Central memory CD8-positive, alpha-beta T cell (primary cell): ENCODE measurements around the gene CASP3.
"Not testable (repeated sequence)": the region's sequence is repeated elsewhere in the genome, so short reads cannot be mapped to it uniquely, and the experiment has no call there.

Experiments used
- ATAC-seq: fragments of 150-1000 bp; cut with Tn5 transposase; replicated peaks from 2 replicates; pipeline ENCODE4 v1.10.0; 2022; ENCODE audit warnings: mild to moderate bottlenecking, moderate FRiP score, moderate number of reproducible peaks; ENCODE audit not compliant: poor library complexity, severe bottlenecking; ENCODE audit errors: extremely low read depth
- DNase-seq, 2 donors: peaks; one replicate each; pipeline ENCODE4 v3.0.0; 2021; ENCODE audit warnings: low spot score in 2 of 2
- H3K27ac Mint-ChIP-seq: one replicate; pipeline ENCODE4 v1.8.0; 2022; ENCODE audit warnings: low read depth, mild to moderate bottlenecking, moderate library complexity, mixed read lengths
- H3K27me3 Mint-ChIP-seq: one replicate; pipeline ENCODE4 v1.8.0; 2022; ENCODE audit warnings: mixed read lengths
- H3K36me3 Mint-ChIP-seq: one replicate; pipeline ENCODE4 v1.8.0; 2022; ENCODE audit warnings: mild to moderate bottlenecking, moderate library complexity, mixed read lengths; ENCODE audit not compliant: insufficient read depth
- H3K4me1 Mint-ChIP-seq: one replicate; pipeline ENCODE4 v1.8.0; 2022; ENCODE audit warnings: mixed read lengths
- H3K4me3 Mint-ChIP-seq: one replicate; pipeline ENCODE4 v1.8.0; 2022; ENCODE audit warnings: mild to moderate bottlenecking, moderate library complexity, mixed read lengths
- H3K9me3 Mint-ChIP-seq: one replicate; pipeline ENCODE4 v1.8.0; 2022; ENCODE audit warnings: mixed read lengths

Gene CASP3

DNA sequence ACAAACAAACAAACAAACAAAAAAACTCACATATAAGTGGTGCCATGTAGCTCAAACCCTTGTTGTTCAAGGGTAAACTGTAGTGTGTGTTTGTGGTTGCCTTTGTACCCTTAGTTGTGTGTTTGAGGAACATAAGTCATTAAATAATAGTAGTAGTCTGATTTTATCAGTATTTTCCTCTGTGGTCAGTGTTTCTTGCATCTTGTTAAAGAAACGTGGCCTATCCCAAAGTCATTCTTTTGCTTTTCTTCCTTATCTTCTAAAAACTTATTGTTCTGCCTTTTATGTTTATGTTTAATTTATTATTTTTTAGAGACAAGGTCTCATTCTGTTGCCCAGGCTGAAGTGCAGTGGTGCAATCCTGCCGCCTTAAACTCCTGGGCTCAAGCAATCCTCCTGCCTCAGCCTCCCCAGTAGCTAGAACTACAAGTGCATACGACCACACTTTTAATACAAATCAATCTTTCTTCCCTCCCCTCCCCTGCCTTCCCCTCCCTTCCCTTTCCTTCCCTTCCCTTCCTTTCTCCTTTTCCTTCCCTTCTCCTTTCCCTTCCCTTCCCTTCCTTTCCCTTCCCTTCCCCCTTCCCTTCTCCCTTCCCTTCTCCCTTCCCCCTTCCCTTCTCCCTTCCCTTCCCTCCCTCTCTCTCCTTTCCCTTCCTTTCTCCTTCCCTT lies 26.7 kb upstream of the CASP3 start:
- DNase-seq (no peak), ATAC-seq (no peak)
- Mint-ChIP-seq H3K9me3 (no peaks in the 10 kb centered on the region), H3K4me3 (no peak overlapping the region), H3K4me1 (no peaks in the 10 kb centered on the region), H3K36me3 (peaks cover 11% of the 10 kb centered on the region), H3K27me3 (no peaks in the 10 kb centered on the region), H3K27ac (no peak overlapping the region)

GRCh38 chr4:184675018-184675417 lies 25.8 kb upstream of the CASP3 start:
- no peak for ATAC-seq

GRCh38 chr4:184674011-184674410 lies 24.8 kb upstream of the CASP3 start:
- Mint-ChIP-seq H3K27ac (no peak overlapping the region), H3K36me3 (peaks cover 15% of the 10 kb centered on the region), H3K4me1 (peaks cover 12% of the 10 kb centered on the region), H3K4me3 (no peak overlapping the region), H3K27me3 (no peaks in the 10 kb centered on the region), H3K9me3 (no peaks in the 10 kb centered on the region)
- ATAC-seq (no peak), DNase-seq (no peak)

More at GRCh38 chr4:184675018-184675417, 25.8 kb upstream of the CASP3 start:
- H3K4me3 Mint-ChIP-seq, result no peak overlapping the region
- H3K9me3 Mint-ChIP-seq, result no peaks in the 10 kb centered on the region
- H3K36me3 Mint-ChIP-seq, result peaks cover 15% of the 10 kb centered on the region
- DNase-seq, result no peak
- H3K27ac Mint-ChIP-seq, result no peak overlapping the region
- H3K27me3 Mint-ChIP-seq, result no peaks in the 10 kb centered on the region
- peaks cover 2% of the 10 kb centered on the region for H3K4me1 Mint-ChIP-seq

- no peak for ATAC-seq
- Mint-ChIP-seq H3K4me1 (peaks cover 25% of the 10 kb centered on the region), H3K9me3 (no peaks in the 10 kb centered on the region), H3K27ac (no peak overlapping the region), H3K4me3 (no peak overlapping the region), H3K27me3 (no peaks in the 10 kb centered on the region), H3K36me3 (peaks cover 16% of the 10 kb centered on the region)
- DNase-seq, result no peak
Measured at GRCh38 chr4:184672741-184673140, 23.5 kb upstream of the CASP3 start.

GRCh38 chr4:184671101-184671500 lies 21.9 kb upstream of the CASP3 start:
- Mint-ChIP-seq H3K9me3 (no peaks in the 10 kb centered on the region), H3K4me1 (peaks cover 29% of the 10 kb centered on the region), H3K36me3 (peaks cover 18% of the 10 kb centered on the region), H3K4me3 (no peak overlapping the region), H3K27ac (no peak overlapping the region), H3K27me3 (no peaks in the 10 kb centered on the region)
- ATAC-seq (no peak), DNase-seq (no peak)

- H3K4me3 Mint-ChIP-seq, result peak overlapping the region; percentile 36
- ATAC-seq (no peak), DNase-seq (no peak)
- no peaks in the 10 kb centered on the region for H3K9me3 Mint-ChIP-seq
- peaks cover 16% of the 10 kb centered on the region for H3K36me3 Mint-ChIP-seq
- H3K27ac Mint-ChIP-seq, result peak overlapping the region; percentile 93
- H3K4me1 Mint-ChIP-seq, result peaks cover 29% of the 10 kb centered on the region
- no peaks in the 10 kb centered on the region for H3K27me3 Mint-ChIP-seq
Measured at GRCh38 chr4:184669251-184669650, 20.0 kb upstream of the CASP3 start.

- no peaks in the 10 kb centered on the region for H3K9me3 Mint-ChIP-seq
- H3K36me3 Mint-ChIP-seq, result peaks cover 13% of the 10 kb centered on the region
- H3K4me1 Mint-ChIP-seq, result peaks cover 29% of the 10 kb centered on the region
- peak overlapping the region; percentile 93 for H3K27ac Mint-ChIP-seq
- H3K27me3 Mint-ChIP-seq, result no peaks in the 10 kb centered on the region
- peak overlapping the region; percentile 36 for H3K4me3 Mint-ChIP-seq
- DNase-seq (no peak), ATAC-seq (peak; percentile 85)
Measured at GRCh38 chr4:184668511-184669114, 19.4 kb upstream of the CASP3 start.

GRCh38 chr4:184668096-184668495 lies 18.8 kb upstream of the CASP3 start:
- H3K27ac Mint-ChIP-seq, result peak overlapping the region; percentile 93
- H3K4me3 Mint-ChIP-seq, result peak overlapping the region; percentile 36

GRCh38 chr4:184666670-184667069 lies 17.4 kb upstream of the CASP3 start:
- DNase-seq, result no peak
- Mint-ChIP-seq H3K4me1 (peaks cover 29% of the 10 kb centered on the region), H3K27ac (no peak overlapping the region), H3K9me3 (no peaks in the 10 kb centered on the region), H3K36me3 (peaks cover 6% of the 10 kb centered on the region), H3K4me3 (no peak overlapping the region), H3K27me3 (no peaks in the 10 kb centered on the region)
- no peak for ATAC-seq

More at GRCh38 chr4:184668096-184668495, 18.8 kb upstream of the CASP3 start:
- peak; percentile 25 for ATAC-seq
- H3K27me3 Mint-ChIP-seq, result no peaks in the 10 kb centered on the region
- no peak for DNase-seq
- no peaks in the 10 kb centered on the region for H3K9me3 Mint-ChIP-seq
- peaks cover 29% of the 10 kb centered on the region for H3K4me1 Mint-ChIP-seq
- H3K36me3 Mint-ChIP-seq, result peaks cover 10% of the 10 kb centered on the region

GRCh38 chr4:184664445-184665210 lies 15.4 kb upstream of the CASP3 start:
- DNase-seq, result no peak
- Mint-ChIP-seq H3K27ac (no peak overlapping the region), H3K4me1 (peaks cover 23% of the 10 kb centered on the region), H3K36me3 (peaks cover 10% of the 10 kb centered on the region), H3K27me3 (no peaks in the 10 kb centered on the region), H3K9me3 (no peaks in the 10 kb centered on the region), H3K4me3 (no peak overlapping the region)
- no peak for ATAC-seq

- no peaks in the 10 kb centered on the region for H3K4me1 Mint-ChIP-seq
- no peak for DNase-seq
- H3K27me3 Mint-ChIP-seq, result no peaks in the 10 kb centered on the region
- peaks cover 14% of the 10 kb centered on the region for H3K36me3 Mint-ChIP-seq
- no peak overlapping the region for H3K27ac Mint-ChIP-seq
- no peaks in the 10 kb centered on the region for H3K9me3 Mint-ChIP-seq
- no peak for ATAC-seq
- no peak overlapping the region for H3K4me3 Mint-ChIP-seq
Measured at GRCh38 chr4:184662236-184662635, 13.0 kb upstream of the CASP3 start.

DNA sequence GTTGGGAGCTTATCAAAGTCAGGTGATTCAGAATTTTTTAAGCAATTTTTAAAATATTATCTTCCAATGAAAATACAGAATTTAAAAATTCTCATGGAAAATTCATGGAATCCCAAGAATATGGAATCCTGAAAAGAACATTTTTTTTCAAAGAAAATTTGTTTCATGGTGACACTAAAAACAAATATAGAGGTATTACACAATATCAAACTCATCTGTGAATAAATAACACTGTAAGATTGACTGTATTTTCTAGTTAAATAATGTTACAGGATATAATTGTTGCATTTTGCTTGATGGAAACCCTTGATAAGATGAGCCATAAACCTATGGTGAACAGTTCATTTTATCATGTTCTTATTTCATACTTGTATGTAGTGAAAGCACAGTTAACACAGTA lies 11.7 kb upstream of the CASP3 start:
- Mint-ChIP-seq H3K27me3 (no peaks in the 10 kb centered on the region), H3K4me3 (no peak overlapping the region), H3K27ac (no peak overlapping the region), H3K9me3 (no peaks in the 10 kb centered on the region), H3K36me3 (peaks cover 14% of the 10 kb centered on the region), H3K4me1 (no peaks in the 10 kb centered on the region)
- ATAC-seq, result no peak
- DNase-seq, result no peak

GRCh38 chr4:184657820-184658219 lies 8.6 kb upstream of the CASP3 start:
- not testable (repeated sequence) for H3K27ac Mint-ChIP-seq, ATAC-seq, DNase-seq, H3K4me3 Mint-ChIP-seq, H3K9me3 Mint-ChIP-seq, H3K27me3 Mint-ChIP-seq, H3K4me1 Mint-ChIP-seq
- H3K36me3 Mint-ChIP-seq, result peaks cover 14% of the 10 kb centered on the region
